HepG2 (cell line): ENCODE results near the gene MAPK8. TPM values are rescaled to one million over a fixed set of nuclear protein-coding genes. Genes with fewer than 3 reads are reported as not detected.

ENCODE experiments used
- ATAC-seq: fragments of 200-7000 bp; cut with Tn5 transposase; 3 replicates; pipeline ENCODE4 v1.9.1; 2020; ENCODE audit warnings: mild to moderate bottlenecking, moderate library complexity
- BruUV-seq: library from RNA; stranded (reverse); fragments of 400-500 nt; replicated peaks from 2 replicates; lab custom pipeline; 2021; lab: Mats Ljungman, UMichigan
- CTCF ChIA-PET: fragments of 300-600 bp; formaldehyde crosslinking; extraction: SDS; loops from one replicate; lab custom pipeline; 2021; ENCODE audit warnings: low total read pairs, inconsistent platforms, low intra/inter-chr PET ratio; lab: Yijun Ruan, JAX
- POLR2A ChIA-PET: fragments of 350-600 bp; sonication (Branson Sonifier 250); formaldehyde crosslinking; loops from one replicate; lab custom pipeline; 2020; ENCODE audit warnings: antibody characterized with exemption, inconsistent platforms; lab: Yijun Ruan, JAX
- DNase-seq: peaks from one replicate; pipeline ENCODE4 v3.0.0-alpha.2; 2015; ENCODE audit warnings: low spot score
- FAIRE-seq: peaks from 3 replicates; lab custom pipeline; 2011; peaks lifted over from hg19 to GRCh38; lab: Jason Lieb, UNC
- H2AFZ ChIP-seq: one replicate; pipeline ENCODE4 v1.6.1; 2011; ENCODE audit warnings: low read length, inconsistent platforms
- H3K27ac ChIP-seq: fragments of 300-600 bp; 3 replicates; pipeline ENCODE4 v1.8.0; 2011; ENCODE audit warnings: mixed run types, mild to moderate bottlenecking, mixed read lengths, low read length, inconsistent platforms; ENCODE audit not compliant: insufficient read depth; ENCODE audit errors: extremely low read length
- H3K27me3 ChIP-seq, 2 experiments: fragments of 200-600 bp in 1 of 2; 2 replicates in 1 of 2; 3 replicates in 1 of 2; pipeline versions ENCODE4 v1.6.0 to v1.8.0; 2011; ENCODE audit warnings: low read length in 2 of 2, mild to moderate bottlenecking in 2 of 2, moderate library complexity in 2 of 2, inconsistent platforms in 1 of 2; ENCODE audit not compliant: insufficient read depth in 2 of 2, control insufficient read depth in 1 of 2
- H3K36me3 ChIP-seq, 2 experiments: fragments of 200-600 bp in 1 of 2; replicated peaks in 1 of 2; 2 replicates in 1 of 2; 3 replicates in 1 of 2; pipeline versions ENCODE4 v1.5.1 to v1.8.0; 2011; ENCODE audit warnings: low read length in 2 of 2, inconsistent platforms in 1 of 2; ENCODE audit not compliant: insufficient read depth in 2 of 2, control insufficient read depth in 1 of 2
- H3K4me1 ChIP-seq: 2 replicates; pipeline ENCODE4 v1.5.1; 2012; ENCODE audit warnings: low read length, inconsistent platforms; ENCODE audit not compliant: insufficient read depth
- H3K4me2 ChIP-seq: 2 replicates; pipeline ENCODE4 v1.6.0; 2011; ENCODE audit warnings: low read depth, low read length, inconsistent platforms
- H3K4me3 ChIP-seq, 3 experiments: fragments of 200-600 bp in 1 of 3; sonication (generic), shearing (Covaris generic) in 1 of 3; replicated peaks in 1 of 3; 2 replicates each; pipeline ENCODE4 v1.5.1; 2011 to 2016; ENCODE audit warnings: low read length in 3 of 3, inconsistent platforms in 2 of 3, low read depth in 2 of 3, mild to moderate bottlenecking in 2 of 3, control low read depth in 1 of 3, mixed read lengths in 1 of 3; ENCODE audit not compliant: insufficient read depth in 1 of 3
- H3K79me2 ChIP-seq: one replicate; pipeline ENCODE4 v1.6.1; 2011; ENCODE audit warnings: low read length, inconsistent platforms; ENCODE audit not compliant: insufficient read depth
- H3K9ac ChIP-seq: 2 replicates; pipeline ENCODE4 v1.6.0; 2011; ENCODE audit warnings: mild to moderate bottlenecking, low read depth, low read length, inconsistent platforms; ENCODE audit not compliant: insufficient read depth
- H3K9me3 ChIP-seq: 2 replicates; pipeline ENCODE4 v1.5.1; 2012; ENCODE audit warnings: mild to moderate bottlenecking, low read length
- H4K20me1 ChIP-seq: 2 replicates; pipeline ENCODE4 v1.6.0; 2011; ENCODE audit warnings: inconsistent platforms, mild to moderate bottlenecking, low read length, moderate library complexity; ENCODE audit not compliant: insufficient read depth
- CHCHD3 ChIP-seq: sonication (generic); formaldehyde crosslinking; IDR thresholded peaks from 2 replicates; pipeline ENCODE4 v1.8.0; 2022; ENCODE audit warnings: mild to moderate bottlenecking, missing genetic modification reagents, moderate library complexity
- FOXM1 ChIP-seq: sonication (generic); formaldehyde crosslinking; IDR thresholded peaks from 2 replicates; pipeline ENCODE4 v1.5.0; 2020; ENCODE audit warnings: missing genetic modification reagents
- FOXP1 ChIP-seq, 2 experiments: fragments of 450-650 bp in 1 of 2; IDR thresholded peaks; 2 replicates each; pipeline ENCODE4 v1.6.1; 2017 to 2018; ENCODE audit warnings: antibody characterized with exemption in 1 of 2
- ZFP37 ChIP-seq: sonication (generic); formaldehyde crosslinking; IDR thresholded peaks from 2 replicates; pipeline ENCODE4 v1.4.0; 2020; ENCODE audit warnings: missing genetic modification reagents, borderline replicate concordance
- ZNF629 ChIP-seq: sonication (generic); formaldehyde crosslinking; conservative IDR thresholded peaks from 2 replicates; pipeline ENCODE4 v1.5.0; 2020; ENCODE audit warnings: missing genetic modification reagents
- whole genome bisulfite sequencing: methylation state at CpG from one replicate; pipeline ENCODE4 v1.1.6; 2017; ENCODE audit warnings: low lambda C conversion rate; 5-methylcytosine and 5-hydroxymethylcytosine counted together
- in situ Hi-C: cut with HindIII; loops from 2 replicates; pipeline ENCODE4 v1.10.0; 2017; ENCODE audit warnings: low pct_unique_long_range_greater_than_20kb; ENCODE audit not compliant: extremely low pct_ligation_motif_present
- intact Hi-C: fragments of 100-400 bp; cut with micrococcal nuclease; formaldehyde crosslinking; loops from one replicate; pipeline ENCODE4 v1.10.0; 2022; ENCODE audit not compliant: unreplicated experiment
- polyA plus RNA-seq, 8 experiments: library from polyadenylated mRNA; depleted of rRNA in 3 of 8; stranded (reverse) in 7 of 8; unstranded in 1 of 8; fragments of >200 nt; fragmentation: Illumina TruSeq in 4 of 8; extraction: Trizol in 4 of 8; gene quantifications; 2 replicates each; pipeline versions ENCODE4 v1.2.1 to v1.2.3, GENCODE V29; 2011 to 2016; ENCODE audit warnings: low read depth in 4 of 8, missing spikeins in 1 of 8, mixed read lengths in 1 of 8; ENCODE audit not compliant: insufficient read depth in 1 of 8
- total RNA-seq, 5 experiments: library from RNA; depleted of rRNA; stranded (reverse); fragments of >200 nt; fragmentation: Illumina TruSeq; extraction: Trizol; gene quantifications; 2 replicates each; pipeline ENCODE4 v1.2.3, GENCODE V29; 2016; ENCODE audit warnings: low read depth in 1 of 5
- TF ChIP-seq, protein P1 (sequence below): sonication (generic); formaldehyde crosslinking; IDR thresholded peaks from 2 replicates; pipeline ENCODE4 v1.9.0; 2021; ENCODE audit warnings: missing genetic modification reagents, borderline replicate concordance
- TF ChIP-seq, protein P2 (sequence below): sonication (generic); formaldehyde crosslinking; IDR thresholded peaks from one replicate; pipeline ENCODE4 v1.5.1; 2020; ENCODE audit warnings: mild to moderate bottlenecking, missing genetic modification reagents; ENCODE audit errors: not compliant biosample characterization

The MAPK8 gene
- total and polyA plus RNA-seq, 2 of the 13 experiments (the other 11 are each of a cell fraction or from before 2014, with no cell fraction given): 41.6 to 47.3 TPM

DNA sequence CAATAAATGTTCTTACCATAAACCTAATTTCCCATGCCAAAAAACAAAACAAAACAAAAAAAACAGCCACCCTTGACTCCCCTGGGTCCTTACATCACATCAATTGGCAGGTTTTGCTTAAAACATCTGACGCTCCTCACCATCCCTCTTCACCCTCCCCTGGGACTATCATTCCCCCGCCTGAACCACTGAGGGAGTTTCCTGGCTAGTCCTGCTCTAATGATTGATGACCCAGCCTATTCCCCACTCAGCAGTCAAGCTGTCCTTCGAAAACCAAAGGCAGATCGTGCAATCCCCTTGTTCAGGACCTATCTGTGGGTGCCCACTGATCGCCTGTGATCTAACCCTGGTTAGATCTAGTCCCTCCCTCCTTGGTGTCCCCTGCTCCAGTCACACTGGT is 20.8 kb upstream of the MAPK8 start:
- H4K20me1 ChIP-seq: no peaks in the 10 kb centered on the region
- intact Hi-C loops: no loop called here
- no peak for FAIRE-seq

More for the DNA sequence above, 20.8 kb upstream of the MAPK8 start:
- DNase-seq: no peak
- no peaks in the 10 kb centered on the region for H3K9me3 ChIP-seq
- H3K27me3 ChIP-seq: 0 out of 5 replicates have a peak, but pooled peaks cover 0 to 5% of the 10 kb centered on the region in 2 experiments
- no peak overlapping the region for H3K4me2 ChIP-seq
- no peak overlapping the region for H3K4me3 ChIP-seq
- WGBS: 35% methylated on average over 5 of the region's 5 CpGs
- no peak overlapping the region for H3K9ac ChIP-seq
- in situ Hi-C loops: no loop called here
- TF ChIP-seq FOXP1 (IDR thresholded peaks at IDR 0.05) (no peak), FOXP1 (CRISPR knock-in tag; IDR thresholded peaks at IDR 0.05) (no peak), CHCHD3 (CRISPR knock-in tag) (no peak), FOXM1 (CRISPR knock-in tag) (no peak), ZFP37 (CRISPR knock-in tag) (no peak), ZNF629 (CRISPR knock-in tag) (no peak)
- TF ChIP-seq, protein P1, sequence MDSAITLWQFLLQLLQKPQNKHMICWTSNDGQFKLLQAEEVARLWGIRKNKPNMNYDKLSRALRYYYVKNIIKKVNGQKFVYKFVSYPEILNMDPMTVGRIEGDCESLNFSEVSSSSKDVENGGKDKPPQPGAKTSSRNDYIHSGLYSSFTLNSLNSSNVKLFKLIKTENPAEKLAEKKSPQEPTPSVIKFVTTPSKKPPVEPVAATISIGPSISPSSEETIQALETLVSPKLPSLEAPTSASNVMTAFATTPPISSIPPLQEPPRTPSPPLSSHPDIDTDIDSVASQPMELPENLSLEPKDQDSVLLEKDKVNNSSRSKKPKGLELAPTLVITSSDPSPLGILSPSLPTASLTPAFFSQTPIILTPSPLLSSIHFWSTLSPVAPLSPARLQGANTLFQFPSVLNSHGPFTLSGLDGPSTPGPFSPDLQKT: no peak
- TF ChIP-seq, protein P2, sequence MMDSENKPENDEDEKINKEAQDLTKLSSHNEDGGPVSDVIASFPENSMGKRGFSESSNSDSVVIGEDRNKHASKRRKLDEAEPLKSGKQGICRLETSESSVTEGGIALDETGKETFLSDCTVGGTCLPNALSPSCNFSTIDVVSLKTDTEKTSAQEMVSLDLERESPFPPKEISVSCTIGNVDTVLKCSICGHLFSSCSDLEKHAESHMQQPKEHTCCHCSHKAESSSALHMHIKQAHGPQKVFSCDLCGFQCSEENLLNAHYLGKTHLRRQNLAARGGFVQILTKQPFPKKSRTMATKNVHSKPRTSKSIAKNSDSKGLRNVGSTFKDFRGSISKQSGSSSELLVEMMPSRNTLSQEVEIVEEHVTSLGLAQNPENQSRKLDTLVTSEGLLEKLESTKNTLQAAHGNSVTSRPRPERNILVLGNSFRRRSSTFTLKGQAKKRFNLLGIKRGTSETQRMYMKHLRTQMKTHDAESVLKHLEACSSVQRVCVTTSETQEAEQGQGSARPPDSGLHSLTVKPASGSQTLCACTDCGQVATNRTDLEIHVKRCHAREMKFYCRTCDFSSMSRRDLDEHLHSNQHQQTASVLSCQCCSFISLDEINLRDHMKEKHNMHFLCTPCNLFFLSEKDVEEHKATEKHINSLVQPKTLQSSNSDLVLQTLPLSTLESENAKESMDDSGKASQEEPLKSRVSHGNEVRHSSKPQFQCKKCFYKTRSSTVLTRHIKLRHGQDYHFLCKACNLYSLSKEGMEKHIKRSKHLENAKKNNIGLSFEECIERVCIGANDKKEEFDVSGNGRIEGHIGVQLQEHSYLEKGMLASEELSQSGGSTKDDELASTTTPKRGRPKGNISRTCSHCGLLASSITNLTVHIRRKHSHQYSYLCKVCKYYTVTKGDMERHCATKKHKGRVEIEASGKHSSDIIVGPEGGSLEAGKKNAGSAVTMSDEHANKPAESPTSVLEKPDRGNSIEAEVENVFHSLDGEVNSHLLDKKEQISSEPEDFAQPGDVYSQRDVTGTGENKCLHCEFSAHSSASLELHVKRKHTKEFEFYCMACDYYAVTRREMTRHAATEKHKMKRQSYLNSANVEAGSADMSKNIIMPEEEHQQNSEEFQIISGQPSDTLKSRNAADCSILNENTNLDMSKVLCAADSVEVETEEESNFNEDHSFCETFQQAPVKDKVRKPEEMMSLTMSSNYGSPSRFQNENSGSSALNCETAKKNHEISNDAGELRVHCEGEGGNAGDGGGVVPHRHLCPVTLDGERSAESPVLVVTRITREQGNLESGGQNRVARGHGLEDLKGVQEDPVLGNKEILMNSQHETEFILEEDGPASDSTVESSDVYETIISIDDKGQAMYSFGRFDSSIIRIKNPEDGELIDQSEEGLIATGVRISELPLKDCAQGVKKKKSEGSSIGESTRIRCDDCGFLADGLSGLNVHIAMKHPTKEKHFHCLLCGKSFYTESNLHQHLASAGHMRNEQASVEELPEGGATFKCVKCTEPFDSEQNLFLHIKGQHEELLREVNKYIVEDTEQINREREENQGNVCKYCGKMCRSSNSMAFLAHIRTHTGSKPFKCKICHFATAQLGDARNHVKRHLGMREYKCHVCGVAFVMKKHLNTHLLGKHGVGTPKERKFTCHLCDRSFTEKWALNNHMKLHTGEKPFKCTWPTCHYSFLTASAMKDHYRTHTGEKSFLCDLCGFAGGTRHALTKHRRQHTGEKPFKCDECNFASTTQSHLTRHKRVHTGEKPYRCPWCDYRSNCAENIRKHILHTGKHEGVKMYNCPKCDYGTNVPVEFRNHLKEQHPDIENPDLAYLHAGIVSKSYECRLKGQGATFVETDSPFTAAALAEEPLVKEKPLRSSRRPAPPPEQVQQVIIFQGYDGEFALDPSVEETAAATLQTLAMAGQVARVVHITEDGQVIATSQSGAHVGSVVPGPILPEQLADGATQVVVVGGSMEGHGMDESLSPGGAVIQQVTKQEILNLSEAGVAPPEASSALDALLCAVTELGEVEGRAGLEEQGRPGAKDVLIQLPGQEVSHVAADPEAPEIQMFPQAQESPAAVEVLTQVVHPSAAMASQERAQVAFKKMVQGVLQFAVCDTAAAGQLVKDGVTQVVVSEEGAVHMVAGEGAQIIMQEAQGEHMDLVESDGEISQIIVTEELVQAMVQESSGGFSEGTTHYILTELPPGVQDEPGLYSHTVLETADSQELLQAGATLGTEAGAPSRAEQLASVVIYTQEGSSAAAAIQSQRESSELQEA (CRISPR knock-in tag): no peak
- BruUV-seq: no TSS peak
- peaks cover 16% of the 10 kb centered on the region for H3K4me1 ChIP-seq
- H3K79me2 ChIP-seq: no peaks in the 10 kb centered on the region
- no peak overlapping the region for H2AFZ ChIP-seq
- no peak for ATAC-seq
- H3K27ac ChIP-seq: no peak overlapping the region
- ChIA-PET CTCF (no interaction called here), POLR2A (no interaction called here)
- no peaks in the 10 kb centered on the region for H3K36me3 ChIP-seq
